Thyroid gland (tissue), 4 donors: Measurements from ENCODE around the gene STAP1.

Experiments used
- CTCF ChIP-seq, 6 experiments: fragments of 200-600 bp in 3 of 6; fragments of 450-650 bp in 3 of 6; sonication (generic) in 3 of 6; IDR thresholded peaks; one replicate each; pipeline ENCODE4 v1.5.1; 2016 to 2019; ENCODE audit warnings: antibody characterized with exemption in 6 of 6, mild to moderate bottlenecking in 2 of 6, inconsistent platforms in 1 of 6, moderate library complexity in 1 of 6
- POLR2A ChIP-seq, 2 donors: fragments of 450-650 bp; IDR thresholded peaks; one replicate each; pipeline ENCODE4 v1.6.1; 2017; ENCODE audit warnings: antibody characterized with exemption in 2 of 2, mild to moderate bottlenecking in 2 of 2, moderate library complexity in 1 of 2

- TF ChIP-seq CTCF (IDR thresholded peaks at IDR 0.05), result no peak
- TF ChIP-seq POLR2A (IDR thresholded peaks at IDR 0.05), result no peak
Observed at GRCh38 chr4:67581913-67582312, 23.4 kb downstream of the STAP1 start.
